ENCODE measurements around the gene PRPF38B. TPM values are rescaled to one million over a fixed set of nuclear protein-coding genes. Genes with fewer than 3 reads are reported as not detected.

PRPF38B gene
- total RNA-seq, 2 donors from 2014 or later, result 76.3 to 104 TPM

DNA sequence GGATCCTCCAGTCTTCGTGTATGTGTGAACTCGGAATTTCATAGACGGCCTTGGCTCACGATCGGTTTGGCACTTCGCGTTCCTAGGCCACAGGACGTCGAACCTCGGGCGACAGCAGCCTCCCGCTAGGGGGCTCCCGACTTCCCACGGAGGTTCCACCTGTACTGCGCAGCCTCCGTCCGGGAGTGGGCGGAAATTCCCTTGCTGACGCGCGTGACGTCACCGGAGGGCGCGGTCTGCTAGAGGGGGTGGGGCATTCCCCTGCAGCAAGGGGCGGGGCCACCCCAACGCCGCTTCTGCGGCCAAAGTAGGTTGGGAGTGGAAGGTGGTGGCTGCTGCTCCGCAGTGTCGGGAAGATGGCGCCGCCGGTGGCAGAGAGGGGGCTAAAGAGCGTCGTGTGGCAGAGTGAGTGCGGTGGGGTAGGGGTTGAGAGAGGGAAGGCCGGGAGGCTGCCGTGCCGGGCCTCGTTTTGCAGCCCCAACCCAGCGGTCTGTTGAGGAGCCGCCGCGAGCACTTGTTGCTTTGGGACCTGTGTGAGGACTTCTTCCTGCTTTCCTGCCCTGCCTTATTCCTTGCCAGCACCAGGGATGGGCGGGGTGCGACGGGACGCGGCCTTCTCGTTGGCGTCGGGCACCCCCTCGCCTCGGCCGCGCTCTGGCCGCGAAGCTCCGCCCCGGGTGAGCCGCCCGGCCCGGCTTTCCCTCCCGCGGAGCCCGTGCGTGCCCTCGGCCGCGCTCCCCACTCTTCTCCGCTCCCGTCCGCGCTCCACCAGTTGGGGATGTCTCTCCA is 54.5 kb downstream of the PRPF38B start, which contains the start of gene STXBP3:
TSS of gene STXBP3 (plus strand) at position 293 of the 789 bp plus-strand sequence. CDS start at position 357, 64 bp downstream.
- Mint-ChIP-seq H3K27me3 (peaks cover 0 to 7% of the 10 kb centered on the region in 2 donors), H3K9me3 (no peaks in the 10 kb centered on the region), H3K4me3 (peak within 1 kb of the TSS; percentile 100), H3K36me3 (peaks cover 14% of the 10 kb centered on the region), H3K27ac (peak within 1 kb of the TSS; percentile 95 to 96), H3K4me1 (ENCODE audit: low read depth in 2 of 2) (peaks cover 24 to 35% of the 10 kb centered on the region in 2 donors)
- DNase-seq (ENCODE audit: low spot score), result peak; percentile 99
- ATAC-seq, result peak; percentile 96 to 97

DNA sequence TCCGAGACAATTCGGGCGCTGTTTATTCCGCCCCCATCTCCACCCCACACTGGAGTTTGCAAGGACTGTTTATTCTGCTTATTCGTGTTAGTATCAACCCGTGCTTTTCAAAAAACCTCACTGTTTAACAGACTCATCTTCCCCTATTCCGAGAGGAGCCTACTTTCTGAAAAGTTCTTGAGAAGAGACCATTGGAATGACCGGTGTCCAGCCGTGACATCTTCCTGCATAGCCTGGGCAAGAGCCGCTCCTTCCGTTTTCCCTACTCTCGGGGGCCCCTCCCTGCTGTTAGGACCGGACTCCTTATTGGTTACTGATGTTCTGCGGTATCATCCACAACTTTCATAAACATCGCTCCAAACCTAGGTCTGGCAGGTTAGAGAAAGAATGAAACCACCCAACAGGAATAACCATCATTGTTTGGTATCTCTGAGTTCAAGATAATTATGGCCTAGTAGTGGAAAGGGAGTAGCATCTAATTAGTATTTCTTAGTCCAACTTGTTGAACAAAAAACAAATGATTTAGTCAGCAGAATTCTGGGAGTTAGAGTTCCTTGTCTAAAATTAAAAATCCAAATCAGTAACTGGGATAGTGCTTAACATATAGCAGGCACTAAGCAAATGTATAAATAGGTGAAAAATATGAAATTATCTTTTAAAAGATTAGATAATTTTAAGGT is 55.2 kb downstream of the PRPF38B start:
- DNase-seq (ENCODE audit: low spot score), result peak; percentile 71
- H3K4me3 Mint-ChIP-seq, result peak overlapping the region; percentile 100
- ATAC-seq, result peak; percentile 34
- peaks cover 0 to 7% of the 10 kb centered on the region in 2 donors for H3K27me3 Mint-ChIP-seq
- peaks cover 24 to 35% of the 10 kb centered on the region in 2 donors for H3K4me1 Mint-ChIP-seq (ENCODE audit: low read depth in 2 of 2)
- peak overlapping the region; percentile 95 to 96 for H3K27ac Mint-ChIP-seq
- no peaks in the 10 kb centered on the region for H3K9me3 Mint-ChIP-seq
- peaks cover 14% of the 10 kb centered on the region for H3K36me3 Mint-ChIP-seq

DNA sequence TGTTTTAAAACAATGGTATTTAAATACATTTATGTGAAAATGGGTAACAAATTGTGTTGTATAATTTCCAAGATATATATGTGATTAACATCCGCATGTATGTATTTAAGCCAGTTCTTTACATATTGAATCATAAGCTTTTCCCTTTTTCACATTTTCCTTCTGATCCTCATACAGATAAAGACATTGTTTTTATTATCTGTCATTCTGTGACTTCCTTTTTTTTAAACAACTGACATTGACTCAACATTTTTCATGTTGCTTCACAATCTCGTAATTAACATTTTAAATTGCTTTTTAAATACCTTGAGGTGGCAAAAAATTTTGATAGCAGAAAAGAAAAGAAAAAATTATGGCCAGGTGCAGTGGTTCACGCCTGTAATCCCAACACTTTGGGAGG is 55.8 kb downstream of the PRPF38B start:
- no peak for ATAC-seq
- peak overlapping the region in 1 of 2 donors; percentile 95 for H3K27ac Mint-ChIP-seq
- H3K27me3 Mint-ChIP-seq, result peaks cover 0 to 4% of the 10 kb centered on the region in 2 donors
- peak overlapping the region; percentile 2 for H3K4me3 Mint-ChIP-seq
- peaks cover 17% of the 10 kb centered on the region for H3K36me3 Mint-ChIP-seq
- DNase-seq (ENCODE audit: low spot score), result no peak
- peaks cover 24 to 40% of the 10 kb centered on the region in 2 donors for H3K4me1 Mint-ChIP-seq (ENCODE audit: low read depth in 2 of 2)
- no peaks in the 10 kb centered on the region for H3K9me3 Mint-ChIP-seq

DNA sequence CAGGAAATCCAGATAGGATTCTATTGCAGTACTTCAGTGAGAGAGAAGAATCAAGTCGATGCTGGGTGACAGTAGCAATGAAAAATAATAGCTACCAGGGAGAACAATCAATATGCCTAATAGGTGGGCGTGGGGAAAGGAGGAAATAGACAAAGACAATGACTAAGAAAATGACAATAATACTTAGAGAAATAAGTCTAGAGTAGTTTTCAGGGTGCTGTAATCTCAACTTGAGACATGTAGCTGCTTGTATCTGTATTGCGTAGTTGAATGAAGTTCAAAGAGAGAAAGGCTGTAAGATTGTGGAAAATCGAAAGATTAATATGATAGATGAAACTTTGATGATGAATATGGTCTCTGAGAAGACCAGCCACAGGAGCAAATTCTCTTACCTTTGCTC is 57.0 kb downstream of the PRPF38B start:
- H3K4me3 Mint-ChIP-seq, result no peak overlapping the region
- no peak for DNase-seq (ENCODE audit: low spot score)
- no peak overlapping the region for H3K27ac Mint-ChIP-seq
- H3K9me3 Mint-ChIP-seq, result no peaks in the 10 kb centered on the region
- peaks cover 24 to 41% of the 10 kb centered on the region in 2 donors for H3K4me1 Mint-ChIP-seq (ENCODE audit: low read depth in 2 of 2)
- ATAC-seq, result no peak
- no peaks in the 10 kb centered on the region for H3K27me3 Mint-ChIP-seq
- H3K36me3 Mint-ChIP-seq, result peaks cover 19% of the 10 kb centered on the region

DNA sequence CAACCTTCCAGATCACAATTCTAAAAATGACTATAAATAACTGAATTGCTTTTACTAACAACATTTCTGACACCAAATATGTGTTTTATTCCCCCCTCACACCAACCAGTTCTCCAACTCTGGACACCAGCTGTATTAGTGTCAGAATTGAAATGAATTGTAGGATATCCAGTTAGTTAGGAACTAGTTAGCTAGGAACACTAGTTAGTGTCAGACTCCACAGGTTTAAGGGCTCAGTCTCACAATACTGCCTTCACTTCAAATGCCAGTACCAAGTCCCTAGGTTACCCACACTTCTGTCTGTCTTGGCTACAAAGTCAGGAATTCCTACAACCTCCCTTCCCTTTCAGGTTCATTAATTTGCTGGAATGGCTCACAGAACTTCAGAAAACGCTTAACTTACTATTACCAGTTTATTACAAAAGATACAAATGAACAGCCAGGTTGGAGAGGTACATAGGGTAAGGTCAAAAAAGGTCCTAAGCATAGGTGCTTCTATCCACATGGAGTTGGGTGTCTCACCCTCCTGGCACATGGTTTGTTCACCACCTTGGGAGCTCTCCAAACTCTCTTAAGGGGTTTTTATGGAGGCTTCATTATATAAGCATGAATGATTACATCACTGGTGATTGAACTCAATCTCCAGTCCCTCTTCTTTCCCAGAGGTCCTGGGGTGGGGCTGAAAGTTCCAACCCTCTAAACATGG is 58.5 kb downstream of the PRPF38B start:
- Mint-ChIP-seq H3K9me3 (no peaks in the 10 kb centered on the region), H3K4me3 (no peak overlapping the region), H3K4me1 (ENCODE audit: low read depth in 2 of 2) (peaks cover 24 to 41% of the 10 kb centered on the region in 2 donors), H3K27me3 (no peaks in the 10 kb centered on the region), H3K27ac (peak overlapping the region in 1 of 2 donors; percentile 5), H3K36me3 (peaks cover 19% of the 10 kb centered on the region)
- DNase-seq (ENCODE audit: low spot score), result no peak
- ATAC-seq, result no peak

Other genes starting within 250 kb of the PRPF38B start
- under 1 TPM; 0.22 to 0.52 TPM for gene NBPF6, start 242.0 kb upstream of the PRPF38B start, total RNA-seq
- gene EEIG2, start 132.2 kb upstream of the PRPF38B start, total RNA-seq, result 10 to 100 TPM; 18.4 to 20.7 TPM
- gene HENMT1, start 31.2 kb upstream of the PRPF38B start, total RNA-seq, result 10 to 100 TPM; 27.5 to 35.7 TPM
- gene FNDC7, start 20.6 kb downstream of the PRPF38B start, total RNA-seq, result under 1 TPM in 1 of 2 donors, not detected in 1; 0.12 TPM
- gene STXBP3, start 54.4 kb downstream of the PRPF38B start, total RNA-seq, result 10 to 100 TPM; 52.9 to 53.1 TPM
- gene AKNAD1, start 164.8 kb downstream of the PRPF38B start, total RNA-seq, result not detected
- 10 to 100 TPM in 1 of 2 donors, 1 to 10 TPM in 1; 7.7 to 25.0 TPM for gene GPSM2, start 184.7 kb downstream of the PRPF38B start, total RNA-seq

Measured in natural killer cell treated with Interleukin-12 subunit alpha and Interleukin-12 subunit beta and Interleukin-15 and Interleukin-18, amount 100 ng/mL, for 72 hours (primary cell).